CD4-positive, alpha-beta T cell treated with Interferon alpha-2 for 1 hour (primary cell): ENCODE results near the gene BRAT1.
"Not testable (repeated sequence)": the region's sequence is repeated elsewhere in the genome, so short reads cannot be mapped to it uniquely, and the experiment has no call there.

Experiments
- DNase-seq, 2 donors: peaks; one replicate each; pipeline ENCODE4 v3.0.0-alpha.2; 2020 to 2022

BRAT1 gene

GRCh38 chr7:2583798-2584580, 28.7 kb upstream of the BRAT1 start:
- no peak for DNase-seq

- DNase-seq: no peak
Observed at GRCh38 chr7:2582006-2582735, 26.8 kb upstream of the BRAT1 start.

- no peak for DNase-seq
Observed at GRCh38 chr7:2580636-2581035, 25.3 kb upstream of the BRAT1 start.

GRCh38 chr7:2577914-2578680, 22.8 kb upstream of the BRAT1 start:
- no peak for DNase-seq

GRCh38 chr7:2576742-2577491, 21.6 kb upstream of the BRAT1 start:
- DNase-seq: no peak

- DNase-seq: no peak
Observed at GRCh38 chr7:2575733-2576340, 20.5 kb upstream of the BRAT1 start.

GRCh38 chr7:2575046-2575732, 19.9 kb upstream of the BRAT1 start:
- no peak for DNase-seq

- DNase-seq: no peak
Observed at GRCh38 chr7:2573761-2574160, 18.4 kb upstream of the BRAT1 start.

GRCh38 chr7:2572101-2572842, 16.9 kb upstream of the BRAT1 start:
- no peak for DNase-seq

- DNase-seq: no peak
Observed at GRCh38 chr7:2571409-2571808, 16.1 kb upstream of the BRAT1 start.

- DNase-seq: no peak
Observed at GRCh38 chr7:2570021-2570420, 14.7 kb upstream of the BRAT1 start.

- DNase-seq: no peak
Observed at GRCh38 chr7:2569421-2569820, 14.1 kb upstream of the BRAT1 start.

GRCh38 chr7:2568521-2569223, 13.3 kb upstream of the BRAT1 start:
- DNase-seq: no peak

- DNase-seq: no peak
Observed at GRCh38 chr7:2567679-2568278, 12.5 kb upstream of the BRAT1 start.

GRCh38 chr7:2566890-2567678, 11.8 kb upstream of the BRAT1 start:
- peak in 1 of 2 donors; percentile 31 for DNase-seq

- no peak for DNase-seq
Observed at GRCh38 chr7:2566348-2566889, 11.1 kb upstream of the BRAT1 start.

GRCh38 chr7:2564970-2565540, 9.7 kb upstream of the BRAT1 start:
- DNase-seq: no peak

GRCh38 chr7:2563955-2564354, 8.6 kb upstream of the BRAT1 start:
- not testable (repeated sequence) for DNase-seq
